Measurements from ENCODE around the gene KIF11. TPM values are rescaled to one million over a fixed set of nuclear protein-coding genes. Genes with fewer than 3 reads are reported as not detected.

KIF11 gene
- total and polyA plus RNA-seq, 9 of the 15 experiments (the other 6 are each of a cell fraction or from before 2014, with no cell fraction given), result 11.3 to 54.4 (median 29.2) TPM

DNA sequence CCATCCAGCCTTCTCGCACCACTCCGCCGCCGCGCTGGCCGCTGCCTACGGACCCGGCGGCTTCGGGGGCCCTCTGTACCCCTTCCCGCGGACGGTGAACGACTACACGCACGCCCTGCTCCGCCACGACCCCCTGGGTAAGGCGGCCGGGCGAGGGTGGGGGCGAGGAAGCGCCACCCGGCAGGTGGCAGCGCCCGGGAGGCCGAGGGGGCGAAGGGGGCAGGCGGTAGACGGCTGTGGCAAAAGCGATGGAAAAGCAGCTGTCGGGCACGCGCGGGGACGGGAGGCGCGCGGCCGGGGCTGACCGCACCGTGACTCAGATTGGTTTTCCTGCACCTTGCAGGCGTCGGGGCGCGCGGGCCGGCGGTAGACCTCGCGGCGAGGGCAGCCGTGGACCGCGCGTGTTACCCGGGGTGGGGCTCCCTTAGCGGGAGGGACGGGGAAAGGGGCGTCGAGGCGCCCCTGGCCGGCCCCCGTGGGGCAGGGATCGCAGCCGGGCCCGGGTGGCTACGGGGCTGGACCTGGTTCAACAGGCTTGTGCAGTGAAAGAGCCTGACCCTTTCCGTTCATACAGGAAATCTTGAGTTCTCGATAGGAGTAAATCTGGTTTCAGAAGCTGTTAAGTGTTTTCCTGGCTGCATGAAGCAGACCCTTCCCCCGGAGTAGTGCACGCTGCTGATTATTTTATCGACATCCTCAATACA, 97.4 kb downstream of the KIF11 start (continued):
- TF ChIP-seq, protein P1, sequence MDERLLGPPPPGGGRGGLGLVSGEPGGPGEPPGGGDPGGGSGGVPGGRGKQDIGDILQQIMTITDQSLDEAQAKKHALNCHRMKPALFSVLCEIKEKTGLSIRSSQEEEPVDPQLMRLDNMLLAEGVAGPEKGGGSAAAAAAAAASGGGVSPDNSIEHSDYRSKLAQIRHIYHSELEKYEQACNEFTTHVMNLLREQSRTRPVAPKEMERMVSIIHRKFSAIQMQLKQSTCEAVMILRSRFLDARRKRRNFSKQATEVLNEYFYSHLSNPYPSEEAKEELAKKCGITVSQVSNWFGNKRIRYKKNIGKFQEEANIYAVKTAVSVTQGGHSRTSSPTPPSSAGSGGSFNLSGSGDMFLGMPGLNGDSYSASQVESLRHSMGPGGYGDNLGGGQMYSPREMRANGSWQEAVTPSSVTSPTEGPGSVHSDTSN (CRISPR knock-in tag; IDR thresholded peaks at IDR 0.05; ENCODE audit: low read depth), result no peak
- TF ChIP-seq, protein P1 (tag; conservative IDR thresholded peaks at IDR 0.05; ENCODE audit: low read depth), result no peak
- TF ChIP-seq ATF3 (IDR thresholded peaks at IDR 0.05) (peak; percentile 20; the same call in 1 of the 2 replicates), ATF3 (CRISPR knock-in tag; conservative IDR thresholded peaks at IDR 0.05) (no peak), SMAD3 (CRISPR knock-in tag; conservative IDR thresholded peaks at IDR 0.05) (no peak), ID3 (CRISPR knock-in tag; IDR thresholded peaks at IDR 0.05) (no peak), ID3 (tag; IDR thresholded peaks at IDR 0.05) (no peak), AFF1 (IDR thresholded peaks at IDR 0.05; ENCODE audit: low read depth in 1 of 2, partially characterized antibody in 2 of 2) (no peak), SREBF1 (IDR thresholded peaks at IDR 0.05; ENCODE audit: borderline replicate concordance, low read depth, low read length) (no peak), YY1 (IDR thresholded peaks at IDR 0.05; ENCODE audit: borderline replicate concordance in 1 of 3, control insufficient read depth in 1 of 3, extremely low read depth in 1 of 3, insufficient read depth in 3 of 3, insufficient read length in 1 of 3, insufficient replicate concordance in 2 of 3, low read depth in 1 of 3, low read length in 2 of 3) (no peak), ZNF143 (CRISPR knock-in tag; IDR thresholded peaks at IDR 0.05) (no peak), KLF16 (IDR thresholded peaks at IDR 0.05) (peak; percentile 62), NUFIP1 (IDR thresholded peaks at IDR 0.05; ENCODE audit: partially characterized antibody) (no peak), ZNF586 (CRISPR knock-in tag; conservative IDR thresholded peaks at IDR 0.05) (no peak), BRD9 (IDR thresholded peaks at IDR 0.05; ENCODE audit: low read depth, partially characterized antibody) (no peak), ZNF23 (CRISPR knock-in tag; IDR thresholded peaks at IDR 0.05) (no peak), TEAD1 (CRISPR knock-in tag; IDR thresholded peaks at IDR 0.05) (no peak), BCOR (IDR thresholded peaks at IDR 0.05) (no peak), TCF7L2 (IDR thresholded peaks at IDR 0.05; ENCODE audit: low read depth, low read length) (no peak)

Data from K562 (cell line).